Activated CD8-positive, alpha-beta memory T cell treated with anti-CD3 and anti-CD28 coated beads for 1 hour (primary cell): Measurements from ENCODE around the gene SREK1.
"Not testable (repeated sequence)": the region's sequence is repeated elsewhere in the genome, so short reads cannot be mapped to it uniquely, and the experiment has no call there.

Source experiments
- DNase-seq, 2 donors: peaks; one replicate each; pipeline ENCODE4 v3.0.0-alpha.2; 2020; ENCODE audit warnings: low read depth in 1 of 2; ENCODE audit errors: extremely low read depth in 1 of 2

SREK1 gene

GRCh38 chr5:66144074-66144833, at the start of gene SREK1:
Gene SREK1, plus strand, starts transcription at chr5:66144300. Its CDS starts 77 bp downstream, at chr5:66144377.
- DNase-seq, result peak; percentile 67 to 83

DNA sequence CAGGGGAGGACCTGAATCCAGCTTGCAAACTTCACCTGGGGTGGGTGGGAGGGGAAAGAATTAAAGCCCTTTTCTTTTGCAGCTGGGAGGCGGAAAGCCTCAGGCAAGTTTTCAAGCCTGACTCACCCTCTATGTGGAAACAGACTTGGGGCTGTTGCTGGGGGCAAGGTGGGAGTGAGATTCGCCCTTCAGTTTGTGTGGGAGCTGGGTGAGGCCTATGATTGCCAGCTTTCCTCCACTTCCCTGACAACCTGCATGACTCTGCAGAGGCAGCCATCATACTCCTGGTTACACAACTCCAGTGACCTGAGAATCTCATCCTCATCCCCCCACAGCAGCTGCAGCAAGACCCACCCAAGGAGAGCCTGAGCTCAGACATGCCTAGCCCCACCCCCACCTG, 43.2 kb upstream of the SREK1 start:
- no peak for DNase-seq

DNA sequence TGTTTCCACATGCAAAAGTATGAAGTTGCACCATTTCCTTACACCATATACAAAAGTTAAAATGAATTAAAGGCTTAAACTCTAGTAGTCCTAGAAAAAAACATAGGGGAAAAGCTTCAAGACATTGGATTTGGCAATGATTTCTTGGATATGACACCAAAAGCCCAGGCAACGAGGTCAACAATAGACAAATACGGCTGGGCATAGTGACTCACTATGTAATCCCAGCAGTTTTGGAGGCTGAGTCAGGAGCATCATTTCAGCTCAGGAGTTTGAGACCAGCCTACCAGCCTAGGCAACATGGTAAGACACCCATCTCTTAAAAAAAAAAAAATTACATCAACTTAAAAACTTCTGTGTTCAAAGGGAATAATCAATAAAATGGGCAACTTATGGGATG, 30.9 kb upstream of the SREK1 start:
- DNase-seq, result no peak

- DNase-seq, result no peak
Measured at GRCh38 chr5:66118304-66118703, 25.8 kb upstream of the SREK1 start.

DNA sequence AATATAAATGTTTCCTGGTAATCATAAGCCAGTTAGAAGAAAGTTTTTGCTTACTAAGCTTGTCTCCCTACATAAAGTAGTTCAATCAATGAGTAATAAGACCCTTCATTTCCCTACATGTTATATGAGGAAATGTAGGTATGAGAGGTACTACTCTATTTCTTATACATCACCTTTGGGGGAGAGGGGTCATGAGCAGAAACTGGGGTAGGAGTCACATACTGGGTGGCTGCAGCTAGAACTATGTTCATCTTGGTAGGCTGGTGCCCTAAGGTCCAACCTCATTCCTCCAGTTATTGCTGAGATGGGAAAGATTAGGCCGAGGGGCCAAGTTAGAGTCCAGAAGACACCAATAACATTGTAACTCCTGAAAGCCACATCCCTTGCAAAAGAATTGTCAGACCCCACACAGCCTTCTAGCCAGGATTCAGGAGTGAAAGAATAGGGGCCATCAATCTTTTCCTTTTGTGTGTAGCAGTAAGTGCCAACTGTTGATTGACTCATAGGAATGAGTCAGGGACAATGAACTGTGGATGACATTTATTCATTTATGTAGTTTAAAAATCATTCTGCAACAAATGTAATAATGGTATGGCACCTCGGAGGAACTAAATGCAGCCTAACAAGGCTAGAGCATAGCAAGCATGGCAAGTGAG, 21.6 kb upstream of the SREK1 start:
- DNase-seq, result no peak

DNA sequence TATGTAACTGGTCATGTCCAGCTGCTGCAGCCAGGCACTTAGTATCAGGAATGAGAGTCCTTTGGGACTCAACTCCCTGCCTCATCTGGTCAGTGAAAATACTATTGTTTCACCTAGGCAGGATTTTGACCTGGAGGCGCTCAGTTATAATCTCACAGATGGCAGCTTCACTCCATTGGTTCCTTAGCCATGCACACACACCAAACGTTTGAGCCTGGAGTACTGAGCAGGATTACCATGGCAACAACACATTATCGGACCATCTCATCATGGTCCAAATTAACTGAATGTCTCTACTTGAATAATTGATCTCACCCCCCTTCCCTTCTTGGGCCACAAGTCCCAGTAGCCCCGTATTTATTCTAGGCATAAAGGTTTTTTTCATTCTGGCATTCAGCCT, 15.0 kb upstream of the SREK1 start:
- DNase-seq, result no peak

DNA sequence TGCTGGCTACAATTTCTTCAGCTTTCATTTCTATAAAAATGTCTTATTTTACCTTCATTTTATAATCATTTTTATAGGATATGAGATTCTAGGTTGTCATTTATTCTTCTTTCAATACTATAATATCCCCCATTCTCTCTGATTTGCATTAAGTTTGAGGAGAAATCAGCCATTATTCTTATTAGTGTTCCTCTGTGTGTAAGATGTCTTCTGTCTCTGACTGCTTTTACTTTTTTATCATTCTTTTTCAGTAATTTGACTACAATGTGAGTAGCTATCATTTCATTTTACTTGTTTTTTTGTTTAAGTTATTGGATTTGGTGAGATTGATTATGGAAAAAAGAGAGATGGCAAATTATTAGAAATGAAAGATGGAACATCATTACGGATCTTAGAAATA, 13.6 kb upstream of the SREK1 start:
- DNase-seq, result no peak

GRCh38 chr5:66134407-66134861, 9.7 kb upstream of the SREK1 start:
- no peak for DNase-seq

GRCh38 chr5:66136053-66136452, 8.0 kb upstream of the SREK1 start:
- no peak for DNase-seq

GRCh38 chr5:66136944-66137343, 7.2 kb upstream of the SREK1 start:
- not testable (repeated sequence) for DNase-seq

DNA sequence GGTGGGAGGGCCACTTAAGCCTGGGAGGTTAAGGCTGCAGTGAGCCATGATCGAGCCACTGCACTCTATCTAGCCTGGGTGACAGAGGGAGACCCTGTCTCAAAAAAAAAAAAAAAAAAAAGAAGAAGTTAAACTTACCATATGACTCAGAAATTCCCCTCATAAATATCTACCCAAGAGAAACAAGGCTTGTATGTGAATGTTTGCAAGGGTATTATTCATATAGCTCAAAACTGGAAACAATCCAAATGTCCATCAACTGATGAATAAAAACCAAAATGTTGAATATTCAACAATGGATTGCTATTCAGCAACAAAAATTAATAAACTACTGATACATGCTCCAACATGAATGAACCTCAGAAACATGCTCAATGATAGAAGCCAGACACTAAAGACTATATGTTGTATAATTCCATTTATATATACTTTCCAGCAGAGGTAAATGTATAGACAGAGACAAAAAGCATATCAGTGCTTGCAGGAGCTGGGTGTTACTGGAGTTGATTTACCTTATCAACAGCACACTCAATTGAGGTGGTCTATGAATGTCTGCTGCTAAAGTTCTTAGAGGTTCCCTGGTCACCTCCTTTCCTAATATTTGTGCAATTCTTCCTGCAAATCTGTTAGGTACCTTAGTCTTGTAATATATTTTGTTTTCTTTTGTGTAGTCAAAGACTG, 5.3 kb upstream of the SREK1 start:
- DNase-seq, result no peak

- no peak for DNase-seq
Measured at GRCh38 chr5:66139318-66139712, 4.8 kb upstream of the SREK1 start.

- no peak for DNase-seq
Measured at GRCh38 chr5:66142417-66142816, 1.7 kb upstream of the SREK1 start.

DNA sequence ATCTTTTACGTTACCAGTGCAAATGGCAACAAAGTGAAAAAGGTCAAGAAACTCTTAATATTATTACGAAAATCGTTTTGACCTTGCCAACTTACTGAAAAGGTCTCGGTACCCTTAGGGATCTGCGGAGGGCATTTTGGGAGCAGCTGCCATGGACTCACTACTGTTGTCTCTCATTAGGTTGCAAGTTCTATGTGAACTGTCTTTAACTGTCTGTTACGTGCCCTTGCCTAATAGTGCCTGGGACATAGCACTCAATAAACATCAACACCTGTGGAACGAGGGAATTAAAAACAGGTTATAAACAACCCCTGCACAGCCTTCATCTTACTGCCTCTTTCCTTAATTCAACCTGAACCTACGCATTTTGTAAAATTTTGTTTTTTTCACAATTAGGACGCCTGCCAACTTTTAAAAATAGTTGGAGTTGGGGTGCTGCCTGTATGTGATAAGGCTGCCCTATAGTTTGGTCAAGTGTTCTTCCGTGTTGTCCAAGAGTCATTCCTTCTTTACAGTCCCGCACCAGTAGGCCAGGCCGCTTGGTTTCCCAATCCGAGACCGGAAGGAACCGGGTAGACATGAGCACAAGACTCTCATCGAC, 527 bp upstream of the SREK1 start:
- no peak for DNase-seq

GRCh38 chr5:66144834-66145390, 812 bp downstream of the SREK1 start:
- DNase-seq, result no peak

DNA sequence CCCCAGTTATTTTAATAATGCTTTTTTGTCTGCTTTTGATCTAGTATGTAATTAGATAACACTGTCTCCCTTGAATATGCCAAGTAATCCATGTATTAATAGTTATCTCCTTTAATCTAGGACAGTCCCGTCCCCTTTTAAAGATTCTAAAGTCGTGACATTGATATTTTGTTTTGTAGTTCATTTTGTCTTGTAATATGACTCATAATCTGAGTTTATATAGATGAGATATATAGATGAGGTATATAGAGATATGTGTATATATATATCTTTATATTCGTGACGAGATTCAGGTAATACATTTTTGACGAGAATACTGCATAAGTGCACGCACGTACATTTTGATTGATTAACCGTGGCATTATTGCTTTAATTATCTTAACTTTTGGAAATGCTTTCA, 1.6 kb downstream of the SREK1 start:
- no peak for DNase-seq

DNA sequence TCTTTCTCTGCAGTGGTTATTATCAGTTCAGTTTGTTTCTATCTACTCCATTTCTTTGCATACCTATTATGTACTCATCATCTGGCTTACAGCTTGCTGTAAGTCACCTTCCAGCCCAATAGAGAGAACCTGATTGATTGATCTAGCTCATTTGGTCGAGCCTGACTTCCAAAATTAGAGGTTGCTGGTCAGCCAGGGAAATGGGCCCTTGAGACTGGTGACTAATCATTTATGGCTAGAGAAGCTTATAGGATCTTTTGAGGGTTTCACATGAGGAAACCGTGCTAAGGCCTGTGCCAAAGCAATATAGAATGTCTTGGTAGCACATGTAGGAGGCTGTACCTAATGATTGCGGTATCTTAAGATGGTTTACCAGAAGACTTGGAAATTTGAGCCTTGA, 5.8 kb downstream of the SREK1 start:
- no peak for DNase-seq

DNA sequence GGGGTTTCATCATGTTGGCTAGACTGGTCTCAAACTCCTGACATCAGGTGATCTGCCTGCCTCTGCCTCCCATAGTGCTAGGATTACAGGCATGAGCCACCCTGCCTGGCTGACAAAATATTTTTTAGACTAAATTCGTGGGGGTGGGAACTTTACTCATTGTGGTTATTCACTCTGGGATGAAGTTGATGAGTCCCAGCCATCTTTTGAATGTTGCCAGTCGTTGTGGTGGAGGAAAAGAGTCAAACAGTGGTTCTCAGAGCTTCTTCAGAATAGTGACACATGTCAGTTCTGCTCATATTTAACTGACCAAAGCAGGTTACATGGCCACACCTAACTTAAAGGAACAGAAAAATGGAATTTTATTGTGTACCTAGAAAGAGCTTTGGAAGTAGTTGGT, 6.9 kb downstream of the SREK1 start:
- no peak for DNase-seq

DNA sequence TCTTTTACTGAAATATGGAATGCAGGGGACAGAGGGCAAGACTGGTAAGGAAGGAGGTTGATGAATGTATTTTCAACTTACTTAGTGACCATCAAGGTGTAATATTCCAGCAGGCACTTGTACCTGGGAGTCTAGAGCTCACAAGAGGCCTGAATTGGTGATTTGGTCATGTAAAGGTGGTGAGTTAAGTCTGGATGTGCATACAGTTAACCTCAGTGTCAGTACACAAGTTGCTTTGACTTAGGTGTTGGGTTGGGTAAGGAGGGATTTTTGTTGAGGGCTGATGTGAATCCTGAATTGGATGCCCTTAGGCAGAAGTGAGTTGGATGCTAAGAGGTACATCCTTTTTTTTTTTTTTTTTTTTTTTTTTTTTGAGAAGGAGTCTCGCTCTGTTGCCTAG, 7.4 kb downstream of the SREK1 start:
- DNase-seq, result no peak

DNA sequence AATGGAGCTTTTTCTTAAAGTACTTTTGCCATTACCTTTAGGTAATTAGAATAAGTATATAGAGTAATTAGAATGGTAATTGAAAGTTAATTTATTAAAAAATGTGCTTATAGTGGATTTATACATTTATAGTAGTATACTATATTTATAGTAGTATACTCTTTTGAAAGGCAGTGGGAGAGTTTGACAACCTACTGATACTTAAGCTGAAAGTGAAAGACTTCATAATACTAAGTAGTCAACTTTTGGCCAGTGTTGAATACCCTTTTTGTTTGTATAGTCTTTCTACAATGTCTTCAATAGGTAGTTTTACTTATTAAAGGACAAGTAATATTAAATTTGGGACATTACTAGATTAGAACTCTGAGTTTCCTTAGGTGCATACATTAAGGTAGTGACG, 12.9 kb downstream of the SREK1 start:
- no peak for DNase-seq

DNA sequence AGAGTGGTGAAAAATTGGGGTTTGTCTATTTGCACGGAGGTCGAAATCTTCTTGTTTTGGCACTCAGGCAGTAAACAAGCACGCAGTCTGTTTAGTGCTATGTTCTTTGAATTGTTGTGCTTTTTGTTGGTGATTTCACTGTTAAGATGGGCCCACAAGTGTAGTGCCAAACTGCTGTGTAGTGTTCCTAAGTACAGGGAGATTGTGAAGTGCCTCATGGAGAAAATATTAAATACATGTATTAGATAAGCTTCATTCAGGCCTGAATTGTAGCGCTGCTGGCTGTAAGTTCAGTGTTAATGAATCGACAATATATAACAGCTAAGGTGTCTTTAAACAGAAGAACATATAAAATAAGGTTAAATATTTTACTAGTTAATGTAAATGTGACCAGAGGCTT, 17.3 kb downstream of the SREK1 start:
- no peak for DNase-seq
